ENCODE measurements around the gene PARVG.

Gene PARVG

DNA sequence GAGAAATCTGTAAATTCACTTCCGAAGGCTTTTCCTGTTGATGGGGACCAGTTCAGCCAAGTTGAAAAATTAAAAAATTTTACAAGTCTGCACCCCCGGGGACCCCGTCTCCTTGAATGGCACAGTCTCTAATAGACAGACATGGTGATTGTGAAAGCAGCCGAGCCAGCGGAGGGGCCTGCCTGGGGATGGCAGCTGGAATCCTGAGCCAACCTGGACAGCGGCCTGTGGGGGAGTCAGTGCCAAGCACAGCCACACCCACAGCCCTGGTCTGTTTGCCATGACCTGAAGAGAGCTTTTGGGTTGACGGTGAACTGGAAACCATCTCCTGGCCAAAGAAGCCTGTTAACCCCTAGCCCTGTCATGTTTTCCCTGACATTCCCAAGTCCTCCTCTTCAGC is 64.7 kb downstream of the PARVG start:
- no peak for DNase-seq

DNA sequence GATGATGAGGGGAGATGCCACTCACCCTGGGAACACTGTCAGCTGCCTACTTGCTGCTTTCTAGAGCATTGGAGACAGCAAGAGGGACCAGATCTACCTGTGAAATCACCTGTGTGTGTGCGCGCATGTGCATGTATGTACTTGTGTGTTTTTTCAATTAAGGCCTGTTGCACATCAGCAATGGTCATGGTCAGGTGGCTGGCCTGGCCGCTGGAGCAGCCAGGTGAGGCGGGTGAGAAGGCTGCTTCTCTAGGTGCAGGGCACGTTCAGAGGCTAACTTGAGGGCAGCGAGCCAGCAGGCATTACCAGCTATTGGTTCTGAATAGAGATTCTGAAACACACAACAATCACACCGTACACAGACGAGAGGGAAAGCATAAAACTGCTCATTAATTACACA is 65.1 kb downstream of the PARVG start:
- no peak for DNase-seq

- DNase-seq = no peak
These were observed 66.0 kb downstream of the PARVG start for GRCh38 chr22:44246615-44247326.

DNA sequence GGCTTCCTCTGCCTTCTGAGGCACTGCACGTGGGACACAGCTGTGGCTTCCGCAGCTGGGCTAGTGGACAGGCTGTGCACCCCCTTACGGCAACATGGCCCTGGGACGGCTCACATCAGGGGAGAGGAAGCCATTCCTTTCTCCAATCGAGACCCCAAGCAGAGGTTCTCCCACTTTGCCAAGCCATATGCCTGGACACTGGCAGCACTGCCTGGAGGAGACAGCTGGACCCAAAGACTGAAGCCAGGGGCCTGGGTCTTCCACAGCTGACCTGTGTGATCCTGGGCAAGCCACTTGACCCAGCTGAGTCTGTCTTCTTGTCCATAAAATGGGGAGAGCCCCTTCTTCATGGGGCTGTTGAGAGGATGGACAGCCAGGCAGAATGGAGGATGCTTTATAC is 66.6 kb downstream of the PARVG start:
- no peak for DNase-seq

DNA sequence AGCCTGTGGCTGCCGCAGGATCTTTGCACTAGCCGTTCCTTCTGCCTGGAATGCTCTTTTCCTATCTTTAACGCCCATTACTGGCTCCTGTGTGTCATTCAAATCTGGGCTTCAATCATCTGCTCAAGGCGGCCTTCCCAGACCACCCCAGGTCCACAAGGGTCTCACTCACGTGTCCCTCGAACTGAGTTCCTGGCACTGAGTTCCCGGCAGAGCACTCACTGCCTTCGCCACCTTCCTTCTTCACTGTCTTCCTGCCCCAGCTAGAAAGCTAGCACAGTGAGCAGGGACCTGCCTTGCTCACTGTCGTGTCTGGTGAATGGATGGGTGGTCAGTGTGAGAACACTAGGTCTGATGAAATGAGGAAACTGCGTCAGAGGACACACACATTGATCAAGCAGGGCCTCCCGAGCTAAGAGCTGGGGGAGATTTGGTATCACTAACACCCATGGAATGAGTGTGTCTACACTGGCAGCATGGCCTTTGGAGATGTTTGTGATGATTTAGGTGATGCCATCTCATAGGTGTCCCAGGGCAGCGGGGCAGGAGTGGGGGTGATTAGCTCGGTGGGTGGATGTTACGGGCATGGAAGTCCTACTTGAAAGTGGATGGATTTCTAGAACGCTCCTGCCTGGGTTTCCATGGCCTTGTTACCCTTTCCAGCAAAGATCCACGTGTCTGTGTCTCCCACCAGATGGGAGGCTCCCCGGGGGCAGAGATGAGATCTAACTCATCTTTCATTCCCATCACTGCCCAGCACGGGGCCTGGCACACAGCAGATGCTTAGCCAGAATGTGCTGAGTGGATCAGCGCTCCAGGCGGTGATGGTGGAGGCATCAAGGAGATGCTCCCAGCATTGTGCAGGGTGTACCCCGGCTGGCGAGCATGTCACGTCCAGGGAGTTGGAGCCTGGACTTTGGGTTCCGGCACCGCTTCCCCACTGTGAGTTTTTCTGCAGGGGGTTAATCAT is 67.5 kb downstream of the PARVG start:
- DNase-seq = no peak

GRCh38 chr22:44248926-44249325 is 68.2 kb downstream of the PARVG start:
- no peak for DNase-seq

GRCh38 chr22:44249376-44250147 is 68.8 kb downstream of the PARVG start:
- no peak for DNase-seq

DNA sequence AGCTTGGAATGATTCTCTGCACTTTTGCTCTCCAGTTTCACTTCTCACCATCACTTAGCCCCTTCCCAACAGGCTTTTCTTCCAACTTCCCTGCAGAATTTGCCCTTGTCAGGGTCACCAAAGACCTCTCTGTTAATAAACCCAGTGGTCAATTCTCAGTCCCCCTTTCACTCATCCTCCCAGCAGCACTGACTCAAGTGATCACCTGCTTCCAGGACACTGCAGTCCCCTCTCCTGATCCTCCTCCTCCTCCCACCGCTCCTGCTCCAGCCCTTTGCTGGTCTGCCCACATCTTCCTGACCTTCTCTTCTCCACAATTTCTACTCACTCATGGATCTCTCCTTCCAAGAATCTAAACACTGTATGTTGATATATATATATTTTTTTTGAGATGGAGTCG is 74.1 kb downstream of the PARVG start:
- no peak for DNase-seq

GRCh38 chr22:44256085-44256484 is 75.4 kb downstream of the PARVG start:
- no peak for DNase-seq

GRCh38 chr22:44256556-44257485 is 76.1 kb downstream of the PARVG start:
- no peak for DNase-seq
